Spleen (tissue), 11 donors: ENCODE results near the gene IMMP2L. TPM values are rescaled to one million over a fixed set of nuclear protein-coding genes. Genes with fewer than 3 reads are reported as not detected.

Experiments
- DNase-seq: peaks from one replicate; pipeline ENCODE4 v3.0.0-alpha.2; 2020
- H3K27ac ChIP-seq, 8 donors: fragments of 200-600 bp; sonication (generic) in 7 of 8; 1 replicate in 4 of 8; 2 replicates in 4 of 8; pipeline versions ENCODE4 v1.5.0 to v1.8.0; 2016 to 2021; ENCODE audit warnings: inconsistent platforms in 4 of 8, mild to moderate bottlenecking in 4 of 8, moderate library complexity in 1 of 8
- H3K27me3 ChIP-seq, 7 donors: fragments of 200-600 bp; sonication (generic) in 6 of 7; replicated peaks in 1 of 7; 1 replicate in 4 of 7; 2 replicates in 3 of 7; pipeline versions ENCODE4 v1.5.0 to v1.8.0; 2016 to 2021; ENCODE audit warnings: inconsistent platforms in 3 of 7, mild to moderate bottlenecking in 1 of 7
- H3K36me3 ChIP-seq, 6 donors: fragments of 200-600 bp; sonication (generic) in 5 of 6; 1 replicate in 4 of 6; 2 replicates in 2 of 6; pipeline versions ENCODE4 v1.5.0 to v1.8.0; 2016 to 2021; ENCODE audit warnings: inconsistent platforms in 2 of 6
- H3K4me1 ChIP-seq, 6 donors: fragments of 200-600 bp; sonication (generic) in 5 of 6; 1 replicate in 3 of 6; 2 replicates in 3 of 6; pipeline versions ENCODE4 v1.5.0 to v1.8.0; 2016 to 2021; ENCODE audit warnings: inconsistent platforms in 3 of 6
- H3K4me3 ChIP-seq, 8 donors: fragments of 200-600 bp; sonication (generic) in 7 of 8; 1 replicate in 4 of 8; 2 replicates in 4 of 8; pipeline versions ENCODE4 v1.5.0 to v1.8.0; 2016 to 2021; ENCODE audit warnings: inconsistent platforms in 4 of 8, mild to moderate bottlenecking in 4 of 8, moderate library complexity in 2 of 8
- H3K9me3 ChIP-seq, 8 donors: fragments of 200-600 bp; sonication (generic) in 7 of 8; 1 replicate in 4 of 8; 2 replicates in 4 of 8; pipeline versions ENCODE4 v1.5.0 to v1.8.0; 2016 to 2021; ENCODE audit warnings: inconsistent platforms in 4 of 8
- CTCF ChIP-seq, 11 experiments: fragments of 200-600 bp in 7 of 11; fragments of 450-650 bp in 4 of 11; sonication (generic) in 4 of 11; IDR thresholded peaks in 8 of 11; conservative IDR thresholded peaks in 3 of 11; 1 replicate in 7 of 11; 2 replicates in 4 of 11; pipeline versions ENCODE4 v1.4.0 to v1.8.0; 2016 to 2021; ENCODE audit warnings: antibody characterized with exemption in 11 of 11, inconsistent platforms in 4 of 11, mild to moderate bottlenecking in 1 of 11
- POLR2A ChIP-seq, 3 donors: fragments of 450-650 bp; IDR thresholded peaks; one replicate each; pipeline ENCODE4 v1.5.1; 2017; ENCODE audit warnings: antibody characterized with exemption in 3 of 3, mild to moderate bottlenecking in 1 of 3
- POLR2AphosphoS5 ChIP-seq, 3 donors: sonication (generic); formaldehyde crosslinking; IDR thresholded peaks; one replicate each; pipeline ENCODE4 v1.5.1; 2017; ENCODE audit warnings: antibody characterized with exemption in 3 of 3
- WGBS, 5 donors: extraction: QIAGEN DNeasy Blood & Tissue Kit in 3 of 5; methylation state at CpG; one replicate each; pipeline versions ENCODE4 v1.1.5 to v1.1.7; 2013 to 2018; 5-methylcytosine and 5-hydroxymethylcytosine counted together
- intact Hi-C: fragments of 100-400 bp; cut with DNase I; formaldehyde crosslinking; loops from one replicate; pipeline ENCODE4 v1.15.0; 2023; ENCODE audit warnings: low total_unique reads
- polyA plus RNA-seq, 3 donors: library from polyadenylated mRNA; stranded (reverse); fragments of 200-250 nt; gene quantifications; one replicate each; pipeline ENCODE4 v1.2.1, GENCODE V29; 2013
- total RNA-seq, 7 donors: library from RNA; depleted of rRNA in 3 of 7; stranded (reverse); fragments of >200 nt in 3 of 7; fragmentation: NEBNext Ultra II Directional in 4 of 7; extraction: Animal tissue kit (Norgen Biotek cat#: 25700) in 4 of 7; gene quantifications; one replicate each; pipeline versions ENCODE4 v1.1.0 to v1.2.1, GENCODE V29; 2016 to 2021
- donor health status: healthy with polysubstance abuse.
- donor health status: DM: no; HTN: no; CAD: no; lungs with moderate emphysema.
- donor health status: DM: no; HTN: no; CAD: no.
- donor health status: Bipolar disorder and iron deficiency.
- donor health status: healthy.
- donor health status: DM: no; HTN: no; CAD: no.
- donor health status: DM: yes; HTN: yes; CAD: no.

The IMMP2L gene
- total and polyA plus RNA-seq, 10 donors, result 6.5 to 32.7 (median 9.8) TPM

GRCh38 chr7:110871856-110872255 lies 690.4 kb downstream of the IMMP2L start:
- intact Hi-C loops, result no loop called here
- 89 to 97% (median 95%) methylated on average over 1 of the region's 1 CpG for WGBS, 5 donors

GRCh38 chr7:110870926-110871325 lies 691.4 kb downstream of the IMMP2L start:
- H3K4me1 ChIP-seq, result no peaks in the 10 kb centered on the region
- intact Hi-C loops, result no loop called here
- no peak for DNase-seq
- no peak overlapping the region for H3K4me3 ChIP-seq
- no peak overlapping the region for H3K27ac ChIP-seq
- H3K36me3 ChIP-seq, result no peaks in the 10 kb centered on the region
- peaks cover 0 to 11% (median 8%) of the 10 kb centered on the region in 8 donors for H3K9me3 ChIP-seq
- no peak for TF ChIP-seq POLR2A (IDR thresholded peaks at IDR 0.05)
- no peak for TF ChIP-seq POLR2AphosphoS5 (IDR thresholded peaks at IDR 0.05)
- TF ChIP-seq CTCF (IDR thresholded peaks at IDR 0.05 in 8 of 11, conservative IDR thresholded peaks at IDR 0.05 in 3 of 11), result no peak
- WGBS, 5 donors, result 76 to 87% (median 81%) methylated on average over 6 of the region's 6 CpGs
- H3K27me3 ChIP-seq, result no peaks in the 10 kb centered on the region

More at GRCh38 chr7:110871856-110872255, 690.4 kb downstream of the IMMP2L start:
- no peak overlapping the region for H3K4me3 ChIP-seq
- no peaks in the 10 kb centered on the region for H3K4me1 ChIP-seq
- DNase-seq, result no peak
- H3K36me3 ChIP-seq, result no peaks in the 10 kb centered on the region
- no peak overlapping the region for H3K27ac ChIP-seq
- H3K9me3 ChIP-seq, result peaks cover 0 to 10% (median 8%) of the 10 kb centered on the region in 8 donors
- H3K27me3 ChIP-seq, result no peaks in the 10 kb centered on the region
- TF ChIP-seq CTCF (IDR thresholded peaks at IDR 0.05 in 8 of 11, conservative IDR thresholded peaks at IDR 0.05 in 3 of 11), result no peak
- TF ChIP-seq POLR2A (IDR thresholded peaks at IDR 0.05), result no peak
- TF ChIP-seq POLR2AphosphoS5 (IDR thresholded peaks at IDR 0.05), result no peak

- DNase-seq, result no peak
- no peak overlapping the region for H3K4me3 ChIP-seq
- no peaks in the 10 kb centered on the region for H3K27me3 ChIP-seq
- no peaks in the 10 kb centered on the region for H3K36me3 ChIP-seq
- peaks cover 0 to 11% (median 8%) of the 10 kb centered on the region in 8 donors for H3K9me3 ChIP-seq
- no peaks in the 10 kb centered on the region for H3K4me1 ChIP-seq
- TF ChIP-seq CTCF (IDR thresholded peaks at IDR 0.05 in 8 of 11, conservative IDR thresholded peaks at IDR 0.05 in 3 of 11) (no peak), POLR2A (IDR thresholded peaks at IDR 0.05) (no peak), POLR2AphosphoS5 (IDR thresholded peaks at IDR 0.05) (no peak)
- intact Hi-C loops, result no loop called here
- no peak overlapping the region for H3K27ac ChIP-seq
Observed at GRCh38 chr7:110868458-110868857, 693.8 kb downstream of the IMMP2L start.

GRCh38 chr7:110867771-110868170 lies 694.5 kb downstream of the IMMP2L start:
- H3K9me3 ChIP-seq, result peaks cover 0 to 11% (median 8%) of the 10 kb centered on the region in 8 donors
- no peak overlapping the region for H3K27ac ChIP-seq
- H3K27me3 ChIP-seq, result no peaks in the 10 kb centered on the region
- no peak for DNase-seq
- intact Hi-C loops, result no loop called here
- WGBS, 5 donors, result 89 to 95% (median 91%) methylated on average over 4 of the region's 4 CpGs
- H3K4me1 ChIP-seq, result no peaks in the 10 kb centered on the region
- H3K36me3 ChIP-seq, result no peaks in the 10 kb centered on the region
- TF ChIP-seq CTCF (IDR thresholded peaks at IDR 0.05 in 8 of 11, conservative IDR thresholded peaks at IDR 0.05 in 3 of 11), result no peak
- no peak for TF ChIP-seq POLR2A (IDR thresholded peaks at IDR 0.05)
- no peak for TF ChIP-seq POLR2AphosphoS5 (IDR thresholded peaks at IDR 0.05)
- no peak overlapping the region for H3K4me3 ChIP-seq
